ENCODE measurements around the gene CAD. TPM values are rescaled to one million over a fixed set of nuclear protein-coding genes. Genes with fewer than 3 reads are reported as not detected.

CAD gene
- total and polyA plus RNA-seq, 10 of the 15 experiments (the other 5 are each of a cell fraction or from before 2014, with no cell fraction given) = 7.6 to 119 (median 50.7) TPM

DNA sequence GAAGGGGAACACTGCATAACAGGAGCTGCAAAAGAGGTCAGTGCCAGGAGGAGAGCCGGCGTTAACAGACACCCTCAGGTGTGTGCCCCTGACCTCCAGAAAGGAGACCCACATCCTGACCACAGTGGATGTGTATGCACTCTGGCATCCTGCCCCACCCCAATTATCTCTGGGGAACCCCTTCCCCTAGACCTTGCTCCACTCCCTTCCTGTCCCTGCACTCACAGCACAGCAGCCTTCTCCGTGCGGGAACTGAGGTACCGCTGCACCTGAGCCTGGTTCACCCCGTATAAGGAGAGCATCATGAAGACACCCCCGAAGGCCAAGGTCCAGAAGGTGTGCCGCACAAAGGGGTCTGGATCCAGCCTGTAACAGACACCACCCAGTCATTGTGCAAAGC lies 12.6 kb upstream of the CAD start:
- BruUV-seq (replicated peaks) = no TSS peak
- Histone ChIP-seq H3K4me2 (ENCODE audit: control insufficient read depth, insufficient read depth) (no peak overlapping the region), H3K27me3 (replicated peaks in 1 of 2; ENCODE audit: control insufficient read depth in 2 of 2, insufficient read depth in 2 of 2, low read length in 1 of 2) (no peaks in the 10 kb centered on the region), H3K9me3 (replicated peaks; ENCODE audit: control insufficient read depth, insufficient read depth, low read length) (no peaks in the 10 kb centered on the region), H3K4me1 (ENCODE audit: control insufficient read depth, insufficient read depth, low read length) (no peaks in the 10 kb centered on the region; the same call in 1 of the 2 replicates), H4K20me1 (ENCODE audit: control insufficient read depth, insufficient read depth) (no peaks in the 10 kb centered on the region), H3K79me2 (ENCODE audit: control insufficient read depth, insufficient read depth, low read length) (peaks cover 26% of the 10 kb centered on the region), H3K36me3 (ENCODE audit: control insufficient read depth in 2 of 2, insufficient read depth in 2 of 2, low read length in 1 of 2) (peaks cover 25 to 31% of the 10 kb centered on the region in 2 experiments), H3K9ac (ENCODE audit: control insufficient read depth, insufficient read depth, low read length) (no peak overlapping the region), H3K27ac (ENCODE audit: control insufficient read depth, insufficient read depth) (no peak overlapping the region), H2AFZ (ENCODE audit: control insufficient read depth, low read depth, low read length) (no peak overlapping the region), H3K4me3 (no peak overlapping the region)
- POLR2A ChIA-PET = no interaction called here
- in situ Hi-C loops (cut with MboI) = no loop called here
- intact Hi-C loops (cut with micrococcal nuclease; ENCODE audit: unreplicated experiment) = no loop called here
- FAIRE-seq = no peak
- WGBS (ENCODE audit: insufficient coverage, insufficient replicate concordance, low lambda C conversion rate, missing lambda C conversion rate) = 90% methylated on average over 8 of the region's 8 CpGs
- TF ChIP-seq MEF2A (IDR thresholded peaks at IDR 0.05; ENCODE audit: insufficient read depth, low read depth, low read length) (no peak), TBL1XR1 (IDR thresholded peaks at IDR 0.05; ENCODE audit: low read depth, low read length) (no peak), ATF7 (IDR thresholded peaks at IDR 0.05; ENCODE audit: low read depth) (no peak), SRF (IDR thresholded peaks at IDR 0.05; ENCODE audit: low read depth in 2 of 2, low read length in 2 of 2) (no peak), IKZF1 (conservative IDR thresholded peaks at IDR 0.05) (no peak)
- TF ChIP-seq, protein P1, sequence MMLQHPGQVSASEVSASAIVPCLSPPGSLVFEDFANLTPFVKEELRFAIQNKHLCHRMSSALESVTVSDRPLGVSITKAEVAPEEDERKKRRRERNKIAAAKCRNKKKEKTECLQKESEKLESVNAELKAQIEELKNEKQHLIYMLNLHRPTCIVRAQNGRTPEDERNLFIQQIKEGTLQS (IDR thresholded peaks at IDR 0.05; ENCODE audit: borderline replicate concordance, extremely low read depth, low read depth, low read length) = no peak
- TF ChIP-seq, protein P2, sequence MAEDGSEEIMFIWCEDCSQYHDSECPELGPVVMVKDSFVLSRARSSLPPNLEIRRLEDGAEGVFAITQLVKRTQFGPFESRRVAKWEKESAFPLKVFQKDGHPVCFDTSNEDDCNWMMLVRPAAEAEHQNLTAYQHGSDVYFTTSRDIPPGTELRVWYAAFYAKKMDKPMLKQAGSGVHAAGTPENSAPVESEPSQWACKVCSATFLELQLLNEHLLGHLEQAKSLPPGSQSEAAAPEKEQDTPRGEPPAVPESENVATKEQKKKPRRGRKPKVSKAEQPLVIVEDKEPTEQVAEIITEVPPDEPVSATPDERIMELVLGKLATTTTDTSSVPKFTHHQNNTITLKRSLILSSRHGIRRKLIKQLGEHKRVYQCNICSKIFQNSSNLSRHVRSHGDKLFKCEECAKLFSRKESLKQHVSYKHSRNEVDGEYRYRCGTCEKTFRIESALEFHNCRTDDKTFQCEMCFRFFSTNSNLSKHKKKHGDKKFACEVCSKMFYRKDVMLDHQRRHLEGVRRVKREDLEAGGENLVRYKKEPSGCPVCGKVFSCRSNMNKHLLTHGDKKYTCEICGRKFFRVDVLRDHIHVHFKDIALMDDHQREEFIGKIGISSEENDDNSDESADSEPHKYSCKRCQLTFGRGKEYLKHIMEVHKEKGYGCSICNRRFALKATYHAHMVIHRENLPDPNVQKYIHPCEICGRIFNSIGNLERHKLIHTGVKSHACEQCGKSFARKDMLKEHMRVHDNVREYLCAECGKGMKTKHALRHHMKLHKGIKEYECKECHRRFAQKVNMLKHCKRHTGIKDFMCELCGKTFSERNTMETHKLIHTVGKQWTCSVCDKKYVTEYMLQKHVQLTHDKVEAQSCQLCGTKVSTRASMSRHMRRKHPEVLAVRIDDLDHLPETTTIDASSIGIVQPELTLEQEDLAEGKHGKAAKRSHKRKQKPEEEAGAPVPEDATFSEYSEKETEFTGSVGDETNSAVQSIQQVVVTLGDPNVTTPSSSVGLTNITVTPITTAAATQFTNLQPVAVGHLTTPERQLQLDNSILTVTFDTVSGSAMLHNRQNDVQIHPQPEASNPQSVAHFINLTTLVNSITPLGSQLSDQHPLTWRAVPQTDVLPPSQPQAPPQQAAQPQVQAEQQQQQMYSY (CRISPR knock-in tag; IDR thresholded peaks at IDR 0.05) = no peak
- SMC1A ChIA-PET (ENCODE audit: uncharacterized antibody, unreplicated experiment) = no interaction called here
- no peak for ATAC-seq
- RAD21 ChIA-PET (ENCODE audit: unreplicated experiment) = no interaction called here
- CTCF ChIA-PET = no interaction called here
- no peak for DNase-seq (ENCODE audit: low read depth, low spot score)

Measured in GM12878 (cell line).